Measurements from ENCODE around the gene CPLX3.

Gene CPLX3

GRCh38 chr15:74802862-74803447 lies 23.5 kb upstream of the CPLX3 start:
- H3K4me3 ChIP-seq (ENCODE audit: control insufficient read depth, low read depth, low read length), result no peak overlapping the region
- DNase-seq (ENCODE audit: low read depth), result no peak
- TF ChIP-seq, protein P1, sequence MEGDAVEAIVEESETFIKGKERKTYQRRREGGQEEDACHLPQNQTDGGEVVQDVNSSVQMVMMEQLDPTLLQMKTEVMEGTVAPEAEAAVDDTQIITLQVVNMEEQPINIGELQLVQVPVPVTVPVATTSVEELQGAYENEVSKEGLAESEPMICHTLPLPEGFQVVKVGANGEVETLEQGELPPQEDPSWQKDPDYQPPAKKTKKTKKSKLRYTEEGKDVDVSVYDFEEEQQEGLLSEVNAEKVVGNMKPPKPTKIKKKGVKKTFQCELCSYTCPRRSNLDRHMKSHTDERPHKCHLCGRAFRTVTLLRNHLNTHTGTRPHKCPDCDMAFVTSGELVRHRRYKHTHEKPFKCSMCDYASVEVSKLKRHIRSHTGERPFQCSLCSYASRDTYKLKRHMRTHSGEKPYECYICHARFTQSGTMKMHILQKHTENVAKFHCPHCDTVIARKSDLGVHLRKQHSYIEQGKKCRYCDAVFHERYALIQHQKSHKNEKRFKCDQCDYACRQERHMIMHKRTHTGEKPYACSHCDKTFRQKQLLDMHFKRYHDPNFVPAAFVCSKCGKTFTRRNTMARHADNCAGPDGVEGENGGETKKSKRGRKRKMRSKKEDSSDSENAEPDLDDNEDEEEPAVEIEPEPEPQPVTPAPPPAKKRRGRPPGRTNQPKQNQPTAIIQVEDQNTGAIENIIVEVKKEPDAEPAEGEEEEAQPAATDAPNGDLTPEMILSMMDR (IDR thresholded peaks at IDR 0.05; ENCODE audit: control insufficient read depth, insufficient read depth, low read depth, low read length, missing control alignments), result no peak

DNA sequence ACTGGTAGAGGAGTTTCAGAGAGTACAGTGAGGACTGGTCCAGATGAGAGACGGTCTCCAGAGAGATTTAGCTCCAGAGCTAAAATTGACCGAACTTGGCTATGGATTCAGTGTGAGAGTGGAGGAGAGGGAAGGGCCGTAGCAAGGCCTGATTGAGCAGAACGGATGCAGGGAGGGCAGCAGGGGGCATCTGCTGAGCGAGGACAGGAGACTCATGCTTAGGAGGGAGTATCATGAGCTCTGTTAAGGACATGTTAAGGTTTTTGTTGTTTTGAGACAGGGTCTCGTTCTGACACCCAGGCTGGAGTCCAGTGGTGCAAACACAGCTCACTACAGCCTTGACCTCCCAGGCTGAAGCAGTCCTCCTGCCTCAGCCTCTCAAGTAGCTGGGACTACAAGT lies 21.5 kb upstream of the CPLX3 start:
- TF ChIP-seq, protein P1 (IDR thresholded peaks at IDR 0.05; ENCODE audit: control insufficient read depth, insufficient read depth, low read depth, low read length, missing control alignments), result no peak
- DNase-seq (ENCODE audit: low read depth), result no peak

DNA sequence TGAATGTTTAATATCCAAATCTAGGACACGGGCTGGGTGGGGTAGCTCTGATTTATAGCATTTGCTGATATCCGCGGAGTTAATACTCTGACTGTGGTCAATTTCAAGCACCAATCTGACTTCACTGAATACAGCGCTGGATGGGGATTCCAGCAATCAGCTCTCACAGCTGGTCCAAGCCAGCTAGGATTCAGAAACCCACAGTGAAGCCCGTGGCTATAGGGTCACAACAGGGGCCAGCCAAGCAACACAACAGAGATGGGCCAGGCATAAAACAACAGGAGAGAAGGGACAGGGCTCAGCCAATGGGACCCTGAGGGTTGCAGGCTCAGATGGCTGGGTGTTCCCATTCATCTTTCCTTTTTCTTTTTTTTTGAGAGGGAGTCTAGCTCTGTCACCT lies 19.1 kb upstream of the CPLX3 start:
- no peak overlapping the region for H3K4me3 ChIP-seq (ENCODE audit: control insufficient read depth, low read depth, low read length)
- TF ChIP-seq, protein P1 (IDR thresholded peaks at IDR 0.05; ENCODE audit: control insufficient read depth, insufficient read depth, low read depth, low read length, missing control alignments), result no peak
- DNase-seq (ENCODE audit: low read depth), result no peak

More for the DNA sequence above, 21.5 kb upstream of the CPLX3 start:
- no peak overlapping the region for H3K4me3 ChIP-seq (ENCODE audit: control insufficient read depth, low read depth, low read length)

DNA sequence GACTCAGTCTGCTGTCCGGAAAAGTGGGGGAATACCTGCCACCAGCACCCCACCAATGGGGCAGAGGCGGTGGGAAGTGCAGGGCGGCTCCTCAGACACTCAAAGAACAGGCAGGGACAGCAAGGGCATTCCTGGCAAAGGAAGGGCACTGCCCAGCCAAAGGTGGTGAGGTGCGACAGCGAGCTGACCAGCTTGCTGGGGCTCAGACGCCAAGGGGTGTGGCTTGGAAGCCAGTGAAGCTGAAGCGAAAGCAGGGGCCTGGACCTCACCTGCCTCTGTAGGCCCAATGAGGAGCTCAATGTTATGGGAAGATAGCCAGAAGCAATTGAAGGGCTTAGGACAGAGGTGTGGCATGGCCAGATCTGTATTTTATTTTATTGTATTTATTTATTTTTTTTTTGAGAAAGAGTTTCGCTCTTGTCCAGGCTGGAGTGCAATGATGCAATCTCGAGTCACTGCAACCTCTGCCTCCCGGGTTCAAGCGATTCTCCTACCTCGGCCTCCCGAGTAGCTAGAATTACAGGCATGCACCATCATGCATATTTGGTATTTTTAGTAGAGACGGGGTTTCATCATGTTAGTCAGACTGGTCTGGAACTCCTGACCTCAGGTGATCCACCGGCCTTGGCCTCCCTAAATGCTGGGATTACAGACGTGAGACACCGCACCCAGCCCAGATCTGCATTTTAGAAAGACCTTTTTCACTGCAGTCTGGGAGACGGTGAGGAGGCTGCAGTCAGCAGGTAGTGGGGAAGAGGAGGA lies 18.2 kb upstream of the CPLX3 start:
- TF ChIP-seq, protein P1 (IDR thresholded peaks at IDR 0.05; ENCODE audit: control insufficient read depth, insufficient read depth, low read depth, low read length, missing control alignments), result no peak
- no peak for DNase-seq (ENCODE audit: low read depth)
- H3K4me3 ChIP-seq (ENCODE audit: control insufficient read depth, low read depth, low read length), result no peak overlapping the region

GRCh38 chr15:74808840-74809229 lies 17.6 kb upstream of the CPLX3 start:
- no peak overlapping the region for H3K4me3 ChIP-seq (ENCODE audit: control insufficient read depth, low read depth, low read length)
- no peak for DNase-seq (ENCODE audit: low read depth)
- TF ChIP-seq, protein P1 (IDR thresholded peaks at IDR 0.05; ENCODE audit: control insufficient read depth, insufficient read depth, low read depth, low read length, missing control alignments), result no peak

DNA sequence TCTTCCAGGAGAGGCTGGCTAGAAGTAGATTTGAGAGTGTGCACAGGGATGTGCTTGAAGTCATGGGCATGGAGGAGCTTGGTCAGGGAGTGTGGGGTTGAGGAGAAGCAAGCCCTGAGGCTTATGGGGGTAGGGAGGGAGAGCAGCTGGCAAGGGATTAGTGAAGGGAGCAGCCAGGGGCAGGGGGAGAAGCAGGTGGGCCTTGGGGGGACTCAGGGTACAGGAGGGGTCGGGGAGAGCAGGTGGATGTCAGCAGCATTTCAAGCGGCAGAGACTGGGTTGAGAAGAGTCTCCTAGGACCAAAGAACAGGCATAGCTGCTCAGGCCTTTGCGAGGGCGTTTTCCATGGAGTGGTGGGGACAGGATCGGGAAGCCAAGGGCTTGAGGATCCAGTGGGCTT lies 17.2 kb upstream of the CPLX3 start:
- no peak overlapping the region for H3K4me3 ChIP-seq (ENCODE audit: control insufficient read depth, low read depth, low read length)
- TF ChIP-seq, protein P1 (IDR thresholded peaks at IDR 0.05; ENCODE audit: control insufficient read depth, insufficient read depth, low read depth, low read length, missing control alignments), result no peak
- no peak for DNase-seq (ENCODE audit: low read depth)

Measured in AG09309 (cell line).